CD4-positive, alpha-beta T cell treated with Interleukin-6 at 100 ng/mL for 8 hours (primary cell): Measurements from ENCODE around the gene CNTN3.

Experiments used
- DNase-seq: peaks from one replicate; pipeline ENCODE4 v3.0.0-alpha.2; 2020; ENCODE audit warnings: mixed read lengths, low spot score

The CNTN3 gene

DNA sequence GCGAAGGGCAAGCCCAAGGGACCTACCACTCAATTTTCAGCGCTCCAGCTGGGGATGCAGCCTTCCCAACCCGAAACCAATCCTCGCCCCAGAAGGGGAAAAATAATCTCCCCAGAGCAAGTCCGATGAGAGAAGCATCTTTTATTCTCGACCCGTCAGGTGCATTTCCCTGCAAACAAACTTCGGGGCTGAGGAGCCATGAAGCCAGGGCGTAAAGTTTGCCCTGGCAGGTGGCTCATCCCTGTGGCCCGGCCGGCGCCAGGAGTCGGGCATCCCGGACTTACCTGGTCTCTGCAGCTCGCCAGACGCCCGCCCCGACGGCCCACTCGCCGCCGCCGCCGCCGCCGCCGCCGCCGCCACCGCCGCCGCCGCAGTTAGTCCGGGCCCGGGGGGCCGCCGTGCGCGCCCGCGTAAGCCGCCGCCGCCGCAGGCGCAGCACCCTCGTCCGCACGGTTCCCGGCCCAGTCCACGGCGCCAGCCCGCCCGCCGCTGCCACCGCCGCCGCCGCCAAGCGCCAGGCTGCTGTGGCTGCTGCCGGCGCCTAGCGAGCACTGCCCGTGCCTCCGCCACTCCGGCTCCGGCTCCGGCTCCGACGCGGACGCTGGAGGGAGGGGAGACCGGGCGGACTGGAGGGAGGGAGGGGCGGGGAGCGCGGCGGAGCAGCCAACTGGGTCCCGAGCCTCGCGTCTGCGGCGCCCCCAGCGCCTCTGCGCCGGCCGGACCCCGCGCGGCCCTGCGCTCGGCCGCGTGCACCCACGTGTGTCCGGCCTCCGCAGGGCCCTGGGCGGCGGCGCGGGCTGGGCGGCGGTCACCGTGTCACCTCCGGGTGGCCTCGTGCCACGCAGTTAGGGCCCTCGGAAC lies at the start of gene CNTN3:
CNTN3 (minus strand) TSS at position 553 of the 861 bp plus-strand sequence. CDS start 93,547 bp downstream, outside the sequence.
- no peak for DNase-seq

DNA sequence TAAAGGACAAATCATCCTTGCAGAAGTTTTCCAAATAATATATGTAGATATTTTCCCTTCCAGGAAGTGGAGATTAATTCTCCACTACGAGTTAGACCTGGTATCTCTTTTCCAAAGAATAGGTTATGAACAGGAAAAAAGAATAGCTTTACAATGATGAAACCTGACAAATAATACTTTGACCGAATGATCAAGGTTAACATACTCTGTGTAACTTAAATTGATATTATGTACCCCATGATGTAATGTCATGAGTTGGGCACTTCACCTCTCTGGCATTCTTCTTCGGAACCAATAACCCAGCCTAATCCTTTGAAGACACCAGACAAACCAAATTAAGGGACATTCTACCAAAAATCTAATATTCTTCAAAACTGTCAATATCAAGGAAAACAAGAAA lies 48.7 kb upstream of the CNTN3 start:
- no peak for DNase-seq

GRCh38 chr3:74661672-74662071 lies 47.2 kb upstream of the CNTN3 start:
- no peak for DNase-seq

GRCh38 chr3:74651885-74652284 lies 37.4 kb upstream of the CNTN3 start:
- no peak for DNase-seq

- no peak for DNase-seq
Measured at GRCh38 chr3:74651292-74651691, 36.8 kb upstream of the CNTN3 start.

- DNase-seq, result no peak
Measured at GRCh38 chr3:74648107-74648506, 33.6 kb upstream of the CNTN3 start.

DNA sequence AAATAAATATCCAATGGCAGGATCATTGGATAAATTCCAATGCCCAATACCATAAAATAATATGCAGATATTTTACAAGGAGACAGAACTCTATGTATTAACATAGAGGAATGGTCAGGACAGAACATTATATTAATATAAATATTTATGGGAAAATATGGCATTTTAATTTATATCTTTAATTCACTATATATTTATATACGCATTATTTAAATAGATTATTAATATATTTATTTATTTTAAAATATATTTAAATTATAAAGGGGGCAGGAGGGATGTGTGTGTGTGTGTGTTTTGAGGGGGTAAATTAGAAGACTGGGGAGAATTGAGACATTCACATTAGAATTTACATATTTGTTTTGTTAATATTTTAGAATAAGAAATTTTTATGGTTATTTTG lies 31.6 kb upstream of the CNTN3 start:
- no peak for DNase-seq

DNA sequence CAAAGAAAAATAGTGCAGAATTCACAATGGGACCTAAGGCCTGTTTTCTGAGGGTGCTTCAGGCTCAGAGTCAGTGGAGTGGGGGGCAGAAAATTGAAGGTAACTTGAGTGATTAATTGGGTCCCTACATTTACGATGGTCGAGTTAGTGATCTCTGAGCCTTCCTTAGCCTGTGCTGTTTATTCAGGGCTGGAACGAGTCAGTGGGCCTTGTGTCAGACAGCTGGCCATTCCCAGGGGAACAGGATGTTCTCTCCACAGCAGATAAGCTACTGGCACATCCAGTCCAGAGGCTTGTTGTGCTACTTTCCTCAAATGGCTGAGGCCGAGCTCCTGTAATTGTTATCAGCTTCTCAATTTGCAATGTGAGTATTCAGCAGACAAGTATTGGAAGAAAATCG lies 29.2 kb upstream of the CNTN3 start:
- no peak for DNase-seq

DNA sequence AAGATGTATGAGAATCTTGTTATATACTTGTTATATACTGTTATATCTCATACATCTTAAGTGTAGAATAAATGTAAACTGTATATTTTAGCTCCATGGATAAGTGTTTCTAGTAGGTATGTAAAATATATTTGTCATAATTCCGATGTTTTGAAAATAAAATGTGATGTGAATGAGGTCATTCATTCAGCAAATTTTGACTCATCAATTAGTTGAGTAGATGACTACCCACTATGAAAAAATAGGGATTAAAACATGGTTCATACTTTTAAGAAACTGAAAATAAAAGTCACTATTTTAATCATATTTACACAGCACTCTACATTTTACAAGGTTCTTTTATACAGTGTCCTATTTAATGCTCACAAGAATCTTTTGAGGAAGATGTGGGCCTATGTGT lies 28.4 kb upstream of the CNTN3 start:
- no peak for DNase-seq

DNA sequence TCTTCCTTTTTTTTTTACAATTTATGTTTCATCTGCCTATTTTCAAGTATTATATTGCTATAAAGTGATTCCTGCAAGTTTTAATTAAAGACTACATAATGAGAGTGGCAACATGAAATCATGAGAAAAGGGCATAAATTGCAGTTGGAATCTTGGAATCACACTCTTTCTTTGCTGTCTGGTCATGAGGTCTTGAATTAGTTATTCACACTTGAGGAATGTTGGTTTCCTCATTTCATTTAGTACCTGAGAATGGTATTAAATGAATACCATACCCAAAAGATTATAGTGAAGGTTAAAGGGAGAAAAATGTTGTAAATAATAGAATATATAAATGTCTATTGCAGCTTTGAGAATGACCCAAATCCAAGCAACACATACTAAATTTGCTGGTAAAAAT lies 25.8 kb upstream of the CNTN3 start:
- no peak for DNase-seq

DNA sequence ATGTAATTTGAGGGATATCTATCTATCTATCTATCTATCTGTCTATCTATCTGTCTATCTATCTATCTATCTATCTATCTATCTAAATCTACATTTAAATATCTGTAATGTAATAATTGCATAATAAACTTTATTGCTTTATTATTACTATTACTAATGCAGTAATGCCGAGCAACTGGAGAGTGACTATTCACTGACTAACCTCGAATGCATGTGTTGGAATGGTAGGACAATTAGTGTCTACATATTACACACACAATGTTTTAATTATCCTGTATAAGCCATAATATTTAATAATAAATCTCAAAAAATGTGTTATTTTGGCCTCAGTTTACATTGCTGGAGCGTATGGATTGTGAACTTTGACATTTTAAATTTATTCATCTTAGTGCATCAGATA lies 25.2 kb upstream of the CNTN3 start:
- DNase-seq, result no peak

- no peak for DNase-seq
Measured at GRCh38 chr3:74636981-74637380, 22.5 kb upstream of the CNTN3 start.

DNA sequence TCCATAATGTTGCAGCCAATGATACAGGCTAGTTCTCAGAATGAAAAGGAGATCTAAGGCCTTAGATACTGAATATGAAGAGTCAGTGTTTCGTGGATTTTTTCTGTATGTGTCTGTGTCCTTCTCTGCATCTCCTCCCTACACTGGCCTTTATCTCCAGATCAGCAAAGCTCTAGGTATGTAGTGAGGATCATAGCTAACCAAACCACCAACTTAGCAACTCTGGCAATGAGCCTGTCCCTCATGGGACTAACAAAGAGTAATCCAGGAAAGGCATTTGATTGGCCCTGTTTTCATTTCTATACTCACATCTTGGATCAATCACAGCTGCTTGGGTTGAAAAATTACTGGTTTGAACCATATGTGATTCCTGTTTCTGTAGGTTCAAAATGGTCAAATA lies 18.6 kb upstream of the CNTN3 start:
- no peak for DNase-seq

DNA sequence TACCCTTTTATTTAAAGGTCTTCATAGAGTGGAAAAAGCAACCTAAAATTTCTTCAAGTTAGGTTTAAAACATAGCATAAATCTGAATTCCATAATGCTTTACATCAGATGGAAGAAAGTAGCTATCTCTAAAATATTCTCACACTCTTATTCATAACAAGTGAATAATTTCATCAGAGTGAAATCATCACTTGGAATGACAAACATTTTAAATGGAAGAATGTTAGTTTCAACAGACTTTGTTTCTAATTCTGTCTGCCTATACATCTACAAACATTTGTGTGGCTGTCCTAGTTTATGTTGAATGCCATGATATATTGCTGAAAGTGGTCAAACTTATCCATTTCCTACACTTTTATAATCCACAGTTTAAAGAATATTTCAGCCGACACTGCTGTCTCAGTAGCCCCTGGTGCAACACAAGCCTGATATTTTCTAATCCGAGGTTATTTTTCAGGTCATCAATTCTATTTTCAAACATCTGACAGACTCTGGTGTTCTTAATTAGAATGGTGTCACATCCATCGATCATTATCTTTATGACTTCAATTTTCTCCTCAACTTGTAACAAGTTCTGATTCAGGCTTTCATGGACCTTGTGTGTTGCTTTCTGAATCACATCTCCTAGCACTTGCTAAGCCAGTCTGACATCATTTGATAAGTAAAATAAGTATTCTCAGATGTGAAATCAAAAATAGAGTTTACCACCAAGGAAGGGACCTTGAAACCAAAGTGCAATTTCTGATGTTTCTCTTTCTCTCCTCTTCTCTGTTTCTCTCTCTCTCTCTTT lies 17.1 kb upstream of the CNTN3 start:
- no peak for DNase-seq

DNA sequence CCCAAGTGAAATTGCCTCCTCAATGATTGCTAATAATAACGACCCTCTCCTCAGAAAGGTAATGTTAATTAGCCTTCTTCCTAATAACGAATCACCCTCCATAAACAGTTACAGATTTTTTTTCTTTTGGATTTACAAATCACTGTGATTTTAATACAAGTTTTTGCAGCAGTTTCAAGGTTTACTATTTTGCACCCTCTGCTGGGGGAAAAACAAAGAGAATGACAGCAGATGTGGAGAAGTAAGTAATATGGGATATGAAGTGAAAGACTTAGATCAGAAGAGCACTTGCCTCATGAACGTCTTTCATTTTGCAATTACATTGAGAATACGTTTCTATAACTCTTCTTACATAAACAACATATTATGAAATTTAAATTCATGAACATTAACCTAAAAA lies 16.1 kb upstream of the CNTN3 start:
- no peak for DNase-seq

- DNase-seq, result no peak
Measured at GRCh38 chr3:74626011-74626410, 11.6 kb upstream of the CNTN3 start.

GRCh38 chr3:74624301-74624700 lies 9.8 kb upstream of the CNTN3 start:
- DNase-seq, result no peak

GRCh38 chr3:74623261-74623836 lies 8.9 kb upstream of the CNTN3 start:
- DNase-seq, result no peak

DNA sequence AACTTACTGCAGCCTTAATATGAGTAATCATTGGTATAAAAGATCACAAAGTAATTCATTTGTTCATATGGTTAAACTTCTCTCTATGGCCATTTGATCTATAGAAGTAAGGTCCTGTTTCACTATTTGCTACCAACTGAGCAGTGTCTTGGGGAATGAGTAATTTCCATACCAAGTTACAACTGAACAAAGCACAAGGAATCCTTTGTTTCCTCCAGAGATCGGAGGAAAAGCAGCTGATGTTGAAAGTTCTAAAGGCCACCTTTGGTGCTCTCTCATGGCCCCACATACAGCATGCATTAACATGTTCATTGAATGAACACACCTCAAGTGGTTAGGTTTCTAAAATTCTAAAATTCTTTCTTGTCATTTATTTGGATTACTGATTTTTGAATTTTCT lies 7.1 kb upstream of the CNTN3 start:
- no peak for DNase-seq

DNA sequence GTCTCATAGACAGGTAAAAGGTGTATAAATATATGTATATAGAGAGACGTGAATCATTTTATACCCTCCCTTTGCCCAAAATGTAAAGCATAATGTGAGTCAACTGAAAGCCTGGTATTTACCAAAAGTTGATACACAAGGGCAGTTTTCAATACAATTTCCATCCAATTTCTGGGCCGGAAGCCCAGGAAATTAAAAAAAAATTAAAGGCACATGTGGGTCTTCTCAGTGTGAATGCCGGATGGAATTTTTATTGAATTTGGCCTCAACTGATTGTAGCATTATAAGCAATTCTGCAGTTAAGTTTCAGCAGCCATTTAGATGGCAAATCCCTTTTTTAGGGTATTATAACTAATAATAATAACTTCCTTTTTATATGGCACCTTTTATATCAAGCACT lies 3.3 kb upstream of the CNTN3 start:
- no peak for DNase-seq

GRCh38 chr3:74613521-74614106 lies 845 bp downstream of the CNTN3 start:
- DNase-seq, result no peak

DNA sequence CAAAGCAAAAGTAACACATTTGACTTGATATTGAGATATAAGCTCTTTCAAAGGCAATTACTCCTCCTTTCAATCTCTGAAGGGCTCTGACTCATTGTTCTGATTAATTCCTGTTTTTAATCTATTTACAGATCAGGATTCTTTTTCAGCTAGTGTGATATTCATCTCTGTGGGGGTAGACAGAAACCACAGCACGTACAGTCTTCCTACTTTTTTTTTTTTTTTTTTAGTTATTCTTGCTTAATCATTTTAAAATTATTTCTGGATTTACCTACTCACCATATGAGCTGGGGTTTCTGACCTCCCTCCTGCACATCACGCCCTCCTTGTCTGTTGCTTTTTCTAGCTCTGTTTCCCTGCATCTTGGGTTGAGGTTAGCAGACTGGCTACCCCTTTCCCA lies 1.4 kb downstream of the CNTN3 start:
- no peak for DNase-seq

- DNase-seq, result no peak
Measured at GRCh38 chr3:74611206-74611605, 3.3 kb downstream of the CNTN3 start.
